Limb (tissue), 2 donors: ENCODE measurements around the gene TECTA.

Experiments
- DNase-seq, 2 donors: peaks; one replicate each; pipeline ENCODE4 v3.0.0-alpha.2; 2016; ENCODE audit errors: extremely low spot score in 2 of 2

TECTA gene

DNA sequence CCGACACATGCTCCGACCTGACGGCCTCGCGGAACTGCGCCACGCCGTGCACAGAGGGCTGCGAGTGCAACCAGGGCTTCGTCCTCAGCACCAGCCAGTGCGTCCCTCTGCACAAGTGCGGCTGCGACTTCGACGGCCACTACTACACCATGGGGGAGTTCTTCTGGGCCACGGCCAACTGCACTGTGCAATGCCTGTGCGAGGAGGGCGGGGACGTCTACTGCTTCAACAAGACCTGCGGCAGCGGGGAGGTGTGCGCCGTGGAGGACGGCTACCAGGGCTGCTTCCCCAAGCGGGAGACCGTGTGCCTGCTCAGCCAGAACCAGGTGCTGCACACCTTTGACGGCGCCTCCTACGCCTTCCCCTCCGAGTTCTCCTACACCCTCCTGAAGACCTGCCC is 26.8 kb downstream of the TECTA start:
- no peak for DNase-seq

DNA sequence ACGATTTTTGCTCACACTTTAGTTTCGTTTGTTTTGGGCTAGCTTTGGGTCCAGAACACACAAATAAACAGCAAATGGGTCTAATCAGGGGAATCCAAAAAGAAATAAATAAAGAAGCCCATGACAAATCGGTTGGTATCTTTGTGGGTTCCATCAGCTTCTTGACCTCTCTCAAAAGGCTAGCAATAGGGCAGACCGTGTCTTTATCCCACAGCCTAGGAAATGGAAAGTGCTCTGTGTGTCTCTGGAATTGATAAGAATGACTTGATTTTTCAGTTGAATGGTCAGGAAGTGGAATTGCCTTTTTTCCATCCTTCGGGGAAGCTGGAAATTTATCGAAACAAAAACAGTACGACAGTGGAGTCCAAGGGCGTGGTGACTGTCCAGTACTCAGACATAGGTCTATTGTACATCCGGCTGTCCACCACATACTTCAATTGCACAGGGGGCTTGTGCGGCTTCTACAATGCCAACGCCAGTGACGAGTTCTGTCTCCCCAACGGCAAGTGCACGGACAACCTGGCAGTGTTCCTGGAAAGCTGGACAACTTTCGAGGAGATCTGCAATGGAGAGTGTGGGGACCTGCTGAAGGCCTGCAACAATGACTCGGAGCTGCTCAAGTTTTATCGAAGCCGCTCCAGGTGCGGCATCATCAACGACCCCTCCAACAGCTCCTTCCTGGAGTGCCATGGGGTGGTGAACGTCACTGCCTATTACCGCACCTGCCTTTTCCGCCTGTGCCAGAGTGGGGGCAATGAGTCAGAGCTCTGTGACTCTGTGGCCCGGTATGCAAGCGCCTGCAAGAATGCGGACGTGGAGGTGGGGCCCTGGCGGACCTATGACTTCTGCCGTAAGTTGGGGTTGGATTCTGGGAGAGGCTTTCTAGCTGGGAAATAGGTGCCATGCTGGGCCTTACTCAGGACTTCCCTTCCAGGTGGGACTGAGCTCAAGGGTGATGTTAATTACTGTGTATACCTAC is 28.6 kb downstream of the TECTA start:
- no peak for DNase-seq

DNA sequence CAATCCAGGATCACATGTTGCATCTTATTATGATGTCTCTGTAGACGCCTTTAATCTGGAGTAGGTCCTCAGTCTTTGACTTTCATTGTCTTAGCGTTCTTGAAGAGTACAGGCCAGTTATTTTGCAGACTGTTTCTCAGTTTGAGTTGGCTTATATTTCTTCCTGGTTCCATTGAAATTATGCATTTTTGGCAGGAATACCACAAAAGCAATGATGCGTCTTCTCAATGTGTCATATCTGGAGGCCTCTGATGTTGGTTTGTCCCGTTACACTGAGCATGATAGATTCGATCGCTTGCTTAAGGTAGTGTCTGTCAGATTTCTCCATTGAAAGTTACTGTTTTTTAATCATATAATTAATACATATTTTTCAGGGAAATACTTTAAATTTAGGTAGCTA is 30.6 kb downstream of the TECTA start:
- no peak for DNase-seq

DNA sequence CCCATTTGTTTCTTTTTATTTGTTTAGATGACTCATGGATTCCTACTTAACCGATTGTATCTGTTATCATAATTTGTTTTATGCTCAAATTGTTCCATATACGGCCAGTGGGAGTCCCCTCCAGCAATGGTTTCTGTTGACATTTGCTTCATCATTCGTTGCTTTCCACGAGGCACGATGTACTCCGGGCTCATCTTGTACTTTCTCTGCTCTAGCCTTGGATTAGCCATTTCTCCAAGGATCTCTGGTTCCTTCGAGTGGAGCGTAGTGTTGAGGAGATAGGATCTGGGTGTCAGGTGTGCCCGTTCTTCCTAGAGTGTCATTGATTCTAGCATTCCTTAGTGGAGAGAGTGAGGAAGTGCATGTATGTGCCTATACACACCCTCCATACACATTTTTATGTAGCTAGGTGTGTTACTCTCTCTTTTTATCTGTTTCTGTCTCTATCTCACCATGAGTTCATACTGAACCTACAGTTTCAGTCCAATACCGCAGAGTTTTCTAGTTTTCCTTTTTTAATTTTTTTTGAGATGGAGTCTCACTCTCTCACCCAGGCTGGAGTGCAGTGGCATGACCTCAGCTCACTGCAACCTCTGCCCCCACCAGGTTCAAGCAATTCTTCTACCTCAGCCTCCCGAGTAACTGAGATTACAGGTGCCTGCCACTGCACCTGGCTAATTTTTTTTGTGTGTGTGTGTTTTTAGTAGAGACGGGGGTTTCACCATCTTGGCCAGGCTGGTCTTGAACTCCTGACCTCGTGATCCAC is 31.4 kb downstream of the TECTA start:
- no peak for DNase-seq

DNA sequence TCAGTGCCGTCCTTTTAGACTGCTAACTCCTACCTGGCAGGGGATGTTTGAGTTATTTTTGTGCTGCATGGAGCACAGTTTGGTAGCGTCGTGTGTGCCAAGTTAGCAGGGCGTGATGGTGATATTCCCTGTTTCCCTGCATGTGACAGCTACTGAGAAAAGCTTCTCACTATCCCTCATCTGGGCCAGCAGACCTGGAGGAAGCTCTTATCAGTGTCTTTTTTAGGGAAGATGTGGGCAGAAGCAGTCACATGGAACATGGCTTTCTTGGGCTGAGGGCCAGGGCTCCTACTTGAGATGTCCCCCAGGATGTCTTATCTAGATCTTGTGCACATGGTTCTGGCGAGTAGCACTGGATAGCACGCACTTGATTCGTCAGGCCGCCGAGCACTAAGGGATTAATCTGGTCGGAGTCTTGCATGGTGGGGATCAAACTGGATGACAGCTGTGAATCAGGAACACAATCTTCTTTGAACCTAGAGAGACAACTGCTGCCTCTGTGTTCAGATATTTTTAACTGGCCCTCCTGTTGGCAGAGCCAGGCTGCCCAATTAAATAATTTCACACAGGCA is 33.8 kb downstream of the TECTA start:
- DNase-seq, result no peak

DNA sequence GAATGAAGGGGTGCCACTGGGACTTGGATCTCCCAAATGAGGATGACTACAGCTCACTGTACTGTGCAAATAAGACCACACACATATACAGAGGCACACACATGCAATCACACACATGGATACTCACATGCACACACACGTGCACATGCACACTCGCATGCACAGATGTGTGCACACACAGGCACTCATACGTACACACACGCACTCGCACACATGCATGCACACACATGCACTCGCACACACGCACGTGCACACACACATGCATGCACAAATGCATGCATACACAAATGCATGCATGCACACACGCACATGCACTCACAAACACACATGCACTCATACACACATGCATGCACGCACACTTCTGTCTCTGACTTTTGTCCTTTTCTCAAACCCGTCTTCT is 36.0 kb downstream of the TECTA start:
- no peak for DNase-seq

DNA sequence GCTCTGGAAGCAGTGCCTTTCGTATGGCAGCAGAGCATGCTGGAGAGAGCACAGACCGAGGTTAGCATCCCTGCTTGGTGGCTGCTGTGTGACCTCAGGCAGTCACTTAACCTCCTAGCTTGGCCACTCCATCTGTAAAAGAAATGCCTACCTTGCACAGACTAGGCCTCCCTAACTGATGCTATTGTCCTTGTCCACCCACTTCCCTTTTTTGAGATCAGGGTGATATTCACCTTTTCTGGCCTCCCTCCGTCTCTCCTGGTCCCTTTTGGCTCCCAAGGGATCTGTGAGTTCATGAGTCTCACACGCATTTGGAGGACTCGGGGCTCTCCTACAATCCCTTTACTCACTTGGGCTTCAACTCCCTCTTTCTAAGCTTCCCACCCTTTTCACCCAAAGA is 37.2 kb downstream of the TECTA start:
- DNase-seq, result no peak

DNA sequence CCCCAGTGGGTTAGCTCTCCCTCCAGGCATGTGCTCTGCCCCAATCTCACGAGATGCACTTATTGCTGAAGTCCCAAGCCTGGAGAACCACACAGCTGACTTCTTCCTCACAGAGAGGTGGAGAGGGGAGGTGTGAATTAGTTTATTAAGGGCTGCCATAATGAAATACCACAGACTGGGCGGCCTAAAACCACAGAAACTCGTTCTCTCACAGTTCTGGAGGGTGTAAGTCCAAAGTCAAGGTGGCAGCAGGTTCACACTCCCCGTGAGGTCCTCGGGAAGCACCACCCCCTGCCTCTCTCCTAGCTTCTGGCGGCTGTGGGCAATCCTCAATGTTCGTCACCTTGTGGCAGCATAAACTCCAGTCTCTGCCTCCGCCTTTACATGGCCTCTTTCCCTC is 39.3 kb downstream of the TECTA start:
- no peak for DNase-seq

DNA sequence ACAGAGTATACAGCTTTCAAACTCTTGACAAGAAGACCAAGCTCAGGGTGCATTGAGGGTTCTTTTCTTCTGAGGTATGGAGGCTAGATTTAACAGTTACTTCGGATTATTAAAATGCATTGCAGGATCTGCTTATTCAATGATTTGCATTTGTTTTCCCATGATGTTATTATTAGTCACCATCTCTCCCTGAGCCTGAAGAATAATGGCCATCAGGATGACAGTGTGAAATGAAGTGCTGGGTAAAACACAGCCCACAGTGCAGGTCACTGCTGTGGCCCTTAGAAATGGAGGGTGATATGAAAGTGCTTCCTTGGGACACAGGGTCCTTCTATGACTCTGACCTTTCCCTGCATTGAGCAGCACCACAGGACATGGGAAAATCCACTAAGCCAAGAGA is 40.0 kb downstream of the TECTA start:
- DNase-seq, result no peak

DNA sequence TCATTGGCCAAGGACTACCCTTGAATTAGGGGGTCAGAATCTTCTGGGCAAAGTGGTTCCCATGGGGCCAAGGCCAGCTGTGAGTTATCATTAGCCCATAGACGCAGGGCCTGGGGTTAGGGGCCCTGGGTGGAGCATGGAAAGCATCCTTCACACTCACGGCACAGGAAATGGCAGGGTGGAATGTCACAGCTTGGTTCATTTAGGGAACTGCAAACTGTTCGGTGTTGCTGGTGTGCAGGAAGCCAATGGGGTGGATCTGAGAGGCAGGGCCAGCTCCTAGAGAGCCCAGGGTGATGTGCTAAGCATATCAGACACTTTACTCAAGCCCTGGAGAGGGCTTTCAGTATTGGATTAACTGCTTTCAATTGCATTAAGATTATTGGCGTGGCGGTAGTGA is 42.9 kb downstream of the TECTA start:
- no peak for DNase-seq

DNA sequence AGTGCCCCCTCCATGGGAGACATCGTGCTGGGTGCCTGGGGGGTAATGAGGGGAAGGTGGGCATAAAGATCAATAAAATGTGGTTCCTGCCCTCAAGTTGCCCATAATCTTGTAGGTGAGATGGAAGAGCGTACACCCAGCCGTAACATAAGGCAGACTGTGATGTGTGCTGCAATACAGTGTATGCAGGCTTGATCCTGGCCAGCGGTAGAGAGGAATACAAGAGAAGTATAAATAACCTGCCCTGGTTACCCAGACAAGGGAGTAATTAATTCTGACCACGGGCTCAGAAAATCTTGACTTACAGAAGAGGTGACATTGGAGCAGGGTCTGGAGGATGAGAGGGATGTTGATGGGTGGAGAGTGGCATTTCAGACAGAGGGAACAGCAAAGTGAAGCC is 43.7 kb downstream of the TECTA start:
- DNase-seq, result no peak

DNA sequence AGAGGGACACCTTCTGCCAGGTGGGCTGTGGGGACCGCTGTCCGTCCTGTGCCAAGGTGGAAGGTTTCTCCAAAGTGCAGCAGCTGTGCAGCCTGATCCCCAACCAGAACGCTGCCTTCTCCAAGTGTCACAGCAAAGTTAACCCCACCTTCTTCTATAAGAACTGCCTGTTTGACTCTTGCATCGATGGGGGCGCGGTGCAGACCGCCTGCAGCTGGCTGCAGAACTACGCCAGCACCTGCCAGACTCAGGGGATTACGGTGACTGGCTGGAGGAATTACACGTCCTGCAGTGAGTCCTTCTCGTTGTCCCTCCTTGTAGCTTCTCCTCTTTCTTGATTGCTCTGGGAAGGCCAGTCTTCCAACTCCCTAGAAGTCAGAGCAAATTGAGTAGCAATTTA is 44.8 kb downstream of the TECTA start:
- no peak for DNase-seq

DNA sequence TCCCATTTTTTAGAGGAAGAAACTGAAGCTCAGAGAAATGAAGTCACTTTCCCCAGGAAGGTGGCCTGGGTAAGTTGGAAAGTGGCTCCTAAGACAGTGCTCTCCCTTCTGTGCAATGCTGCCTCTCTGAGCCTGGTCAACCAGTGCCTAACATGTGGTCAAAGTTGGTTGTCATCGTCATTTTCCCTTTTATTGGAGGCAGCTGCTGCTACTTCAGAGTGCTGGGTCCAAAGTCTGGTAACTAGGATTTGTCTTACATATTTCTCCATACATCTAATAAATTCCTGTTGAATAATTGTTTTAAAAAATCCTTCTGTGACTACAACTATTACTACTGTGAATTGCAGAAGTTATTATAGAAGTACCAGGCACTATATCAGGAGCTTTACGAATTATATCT is 48.1 kb downstream of the TECTA start:
- DNase-seq, result no peak

DNA sequence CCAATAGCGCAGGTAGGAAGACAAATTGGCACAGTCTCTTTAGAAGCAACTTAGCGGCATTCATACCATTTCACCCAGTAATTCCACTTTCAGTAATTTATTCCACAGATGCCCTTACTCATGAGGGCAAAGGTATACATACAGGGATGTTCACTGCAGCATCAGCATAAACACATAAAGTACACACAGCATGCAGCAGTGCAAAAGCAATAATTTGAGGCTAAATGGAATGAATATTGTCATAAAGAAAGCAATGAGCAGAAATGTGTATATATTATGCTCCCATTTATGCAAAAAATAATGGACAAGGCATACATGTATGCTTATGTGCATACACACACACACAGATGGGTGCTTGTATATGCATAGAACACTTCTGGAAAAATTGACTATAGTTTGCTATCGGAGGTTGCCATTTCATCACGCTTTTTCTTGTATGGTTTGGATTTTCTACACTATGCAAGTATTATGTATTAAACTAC is 50.2 kb downstream of the TECTA start:
- DNase-seq, result no peak

DNA sequence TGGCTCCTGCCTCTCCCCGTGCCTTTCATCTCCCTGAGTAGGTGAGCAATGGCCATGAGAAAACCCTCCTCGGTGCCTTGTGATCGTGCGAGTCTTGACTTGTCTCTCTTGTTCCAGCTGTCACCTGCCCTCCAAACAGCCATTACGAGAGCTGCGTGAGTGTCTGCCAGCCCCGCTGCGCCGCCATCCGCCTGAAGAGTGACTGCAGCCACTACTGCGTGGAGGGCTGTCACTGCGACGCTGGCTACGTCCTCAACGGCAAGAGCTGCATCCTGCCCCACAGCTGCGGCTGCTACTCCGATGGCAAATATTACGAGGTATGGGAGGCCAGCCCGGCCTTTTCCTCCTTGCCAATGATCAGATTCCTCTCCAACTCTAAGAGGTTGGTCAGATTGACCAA is 51.7 kb downstream of the TECTA start:
- DNase-seq, result no peak

DNA sequence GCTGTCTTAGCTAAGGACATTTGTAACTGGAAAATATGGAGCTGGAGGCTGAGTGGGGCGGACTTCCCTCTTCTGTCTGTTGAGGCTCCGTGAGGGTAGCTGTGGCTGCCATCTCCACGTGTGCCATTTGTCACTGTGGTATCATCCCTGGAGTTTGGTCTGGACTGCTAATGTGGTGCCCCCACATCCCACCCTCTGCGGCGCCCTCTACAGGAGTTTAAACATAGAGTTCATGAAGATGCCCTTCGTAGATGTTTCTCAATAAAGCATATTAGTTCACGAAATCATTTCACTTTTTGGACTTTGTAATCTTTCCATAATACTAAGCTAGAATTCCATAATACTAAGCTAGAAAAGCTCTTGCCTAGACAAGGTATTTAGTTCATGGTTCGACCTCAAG is 52.4 kb downstream of the TECTA start:
- DNase-seq, result no peak

DNA sequence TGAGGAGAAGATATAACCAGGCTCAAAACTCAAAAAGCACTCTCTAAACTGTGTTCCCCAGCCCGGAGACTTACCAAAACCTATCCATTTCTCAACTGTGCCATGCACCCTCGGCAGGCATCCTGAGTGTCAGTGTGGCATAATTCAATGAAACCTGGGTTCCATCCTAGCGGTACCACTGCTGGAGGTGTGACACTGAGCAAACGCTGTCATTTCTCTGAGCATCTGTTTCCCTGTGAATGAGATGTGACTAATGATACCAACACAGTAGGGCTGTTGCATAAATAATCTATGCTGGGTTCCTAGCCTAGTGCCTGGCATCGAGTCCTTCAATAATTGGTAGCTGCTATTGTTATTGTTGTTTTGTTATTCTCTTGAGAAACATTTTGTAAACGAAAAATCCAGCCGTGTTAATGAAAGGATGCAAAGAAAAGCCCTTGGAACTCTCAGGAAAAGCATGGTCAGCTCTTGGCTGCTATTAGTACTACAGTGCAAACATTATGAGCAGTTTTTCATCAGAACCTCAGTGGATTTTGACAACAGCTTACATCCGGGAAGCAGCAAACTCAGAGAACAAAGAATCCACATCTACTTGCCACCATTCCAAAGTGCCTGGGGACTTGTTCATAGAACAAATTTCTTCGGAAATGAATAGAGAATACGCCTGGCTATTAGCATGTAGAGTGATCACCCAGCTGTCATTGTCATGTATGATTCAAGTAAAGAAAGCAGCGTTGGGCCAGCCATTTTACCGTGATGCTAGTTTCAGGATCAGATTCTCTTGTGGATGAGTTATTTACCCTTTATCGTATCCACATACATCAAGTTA is 53.7 kb downstream of the TECTA start:
- DNase-seq, result no peak

DNA sequence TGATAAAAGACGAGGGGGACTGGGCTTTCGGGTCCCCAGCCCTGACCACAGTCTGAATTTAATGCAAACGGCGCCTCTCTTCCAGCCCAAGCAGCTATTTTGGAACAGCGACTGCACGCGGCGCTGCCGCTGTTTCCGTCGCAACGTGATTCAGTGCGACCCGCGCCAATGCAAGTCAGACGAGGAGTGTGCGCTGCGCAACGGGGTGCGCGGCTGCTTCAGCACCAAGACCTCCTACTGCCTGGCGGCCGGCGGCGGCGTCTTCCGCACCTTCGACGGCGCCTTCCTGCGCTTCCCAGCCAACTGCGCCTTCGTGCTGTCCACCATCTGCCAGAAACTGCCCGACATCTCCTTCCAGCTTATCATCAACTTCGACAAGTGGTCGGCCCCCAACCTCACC is 56.7 kb downstream of the TECTA start:
- no peak for DNase-seq

DNA sequence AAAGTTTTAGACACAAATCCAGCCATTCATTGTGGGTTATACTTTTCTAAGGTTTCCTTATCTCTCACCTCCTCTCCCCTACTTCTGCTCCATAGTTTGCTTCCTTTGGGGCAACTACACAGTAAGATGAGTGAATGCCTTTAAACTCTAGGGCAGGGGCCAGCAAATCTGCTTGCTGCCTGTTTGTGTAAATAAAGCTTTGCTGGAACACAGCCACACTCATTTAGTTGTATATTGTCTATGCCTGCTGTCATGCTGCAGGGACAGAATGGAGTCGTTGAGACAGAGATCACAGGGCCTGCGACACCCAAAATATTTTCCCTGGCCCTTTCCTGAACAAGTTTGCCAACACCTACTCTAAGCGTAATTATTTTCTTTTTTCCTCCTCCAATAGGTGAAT is 58.7 kb downstream of the TECTA start:
- DNase-seq, result no peak

DNA sequence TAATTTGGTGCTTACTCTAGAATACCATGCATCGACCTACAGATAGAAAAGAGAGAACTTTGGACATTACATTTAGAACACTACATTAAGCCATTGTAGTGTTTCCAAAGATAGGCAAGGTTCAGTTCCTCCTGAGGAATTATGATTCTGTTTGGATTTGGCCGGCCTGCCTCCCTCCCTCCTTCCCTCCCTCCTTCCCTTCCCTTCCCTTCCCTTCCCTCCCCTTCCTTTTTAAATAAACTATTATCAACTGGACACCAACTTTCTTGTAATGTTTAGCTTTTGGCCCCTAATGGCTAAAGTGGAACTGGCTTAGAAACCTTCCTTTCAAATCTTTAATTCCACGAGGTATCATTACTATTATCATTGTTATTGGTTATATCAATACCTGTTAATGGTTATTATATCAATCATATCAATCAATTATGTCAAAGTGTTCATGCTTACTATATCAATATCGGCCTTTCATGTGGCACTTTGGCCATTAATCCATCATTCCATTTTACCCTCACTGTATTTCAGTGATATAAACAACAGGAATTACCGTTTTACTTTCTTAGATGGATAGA is 60.4 kb downstream of the TECTA start:
- DNase-seq, result no peak

DNA sequence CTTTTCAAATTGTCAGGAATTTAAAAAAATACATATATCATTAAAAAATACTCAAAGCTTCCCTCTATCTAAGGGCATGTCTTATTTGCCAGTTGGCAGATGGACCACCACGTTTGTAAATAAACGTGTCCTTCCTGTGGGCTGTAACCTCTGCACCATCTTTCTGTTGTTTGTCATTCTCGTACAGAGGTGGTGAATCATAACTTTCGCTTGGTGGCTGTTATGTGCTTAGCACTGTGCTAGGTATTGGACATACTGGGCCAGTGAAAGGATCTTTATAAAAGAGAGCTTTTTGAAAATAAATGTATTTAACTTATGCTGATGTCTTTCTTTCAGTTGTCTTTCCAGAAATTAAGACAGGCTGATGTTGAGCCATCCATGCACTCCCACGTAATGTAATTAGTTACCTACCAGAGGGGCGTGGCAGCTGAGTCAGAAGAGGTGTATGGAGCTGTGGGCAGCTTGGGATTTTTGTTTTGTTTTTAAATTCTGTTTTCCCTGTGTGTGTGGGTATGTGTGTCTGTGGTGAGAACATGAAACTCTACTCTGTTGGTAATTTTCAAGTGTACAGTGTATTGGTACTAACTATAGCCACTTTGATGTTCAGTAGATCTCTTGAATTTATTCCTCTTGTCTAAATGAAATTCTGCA is 62.7 kb downstream of the TECTA start:
- no peak for DNase-seq
